ENCODE data around the gene TULP1. TPM values are rescaled to one million over a fixed set of nuclear protein-coding genes. Genes with fewer than 3 reads are reported as not detected.

Gene TULP1
- total RNA-seq, 2 donors from 2014 or later: not detected

DNA sequence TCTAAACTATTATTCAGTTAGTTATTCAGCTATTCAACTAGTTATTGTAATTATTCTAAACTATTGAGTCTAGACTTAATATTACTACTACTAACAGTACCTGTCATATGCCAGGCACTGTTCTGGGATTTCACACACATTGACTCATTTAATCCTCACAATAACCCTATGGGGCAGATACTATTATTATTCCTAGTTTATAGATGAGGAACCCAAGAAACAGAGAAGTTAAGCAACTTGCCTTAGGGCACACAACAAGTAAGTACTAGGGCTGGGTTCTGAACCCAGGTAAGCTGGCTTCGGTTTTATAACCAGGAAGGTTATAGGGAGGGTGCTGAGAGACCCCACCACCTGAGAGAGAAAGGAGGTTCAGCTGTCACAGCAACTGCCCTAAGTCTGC, 23.6 kb downstream of the TULP1 start:
- ATAC-seq (no peak), DNase-seq (no peak)
- intact Hi-C loops (cut with DNase I, micrococcal nuclease): no loop called here

DNA sequence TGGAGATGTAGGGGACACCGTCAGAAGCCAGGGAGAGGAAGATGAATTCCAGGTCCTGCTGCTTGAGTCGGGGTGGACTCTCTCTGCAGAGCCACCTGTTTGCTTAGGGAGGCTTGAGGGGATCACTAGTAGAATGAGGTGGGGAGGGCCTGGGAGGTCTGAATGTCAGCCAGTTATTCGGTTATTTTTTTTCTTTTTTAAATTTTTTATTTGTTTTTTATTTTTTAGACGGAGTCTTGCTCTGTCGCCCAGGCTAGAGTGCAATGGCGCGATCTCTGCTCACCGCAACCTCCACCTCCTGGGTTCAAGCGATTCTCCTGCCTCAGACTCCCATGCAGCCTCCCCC, 24.2 kb downstream of the TULP1 start:
- intact Hi-C loops (cut with DNase I, micrococcal nuclease): no loop called here
- ATAC-seq (no peak), DNase-seq (no peak)

DNA sequence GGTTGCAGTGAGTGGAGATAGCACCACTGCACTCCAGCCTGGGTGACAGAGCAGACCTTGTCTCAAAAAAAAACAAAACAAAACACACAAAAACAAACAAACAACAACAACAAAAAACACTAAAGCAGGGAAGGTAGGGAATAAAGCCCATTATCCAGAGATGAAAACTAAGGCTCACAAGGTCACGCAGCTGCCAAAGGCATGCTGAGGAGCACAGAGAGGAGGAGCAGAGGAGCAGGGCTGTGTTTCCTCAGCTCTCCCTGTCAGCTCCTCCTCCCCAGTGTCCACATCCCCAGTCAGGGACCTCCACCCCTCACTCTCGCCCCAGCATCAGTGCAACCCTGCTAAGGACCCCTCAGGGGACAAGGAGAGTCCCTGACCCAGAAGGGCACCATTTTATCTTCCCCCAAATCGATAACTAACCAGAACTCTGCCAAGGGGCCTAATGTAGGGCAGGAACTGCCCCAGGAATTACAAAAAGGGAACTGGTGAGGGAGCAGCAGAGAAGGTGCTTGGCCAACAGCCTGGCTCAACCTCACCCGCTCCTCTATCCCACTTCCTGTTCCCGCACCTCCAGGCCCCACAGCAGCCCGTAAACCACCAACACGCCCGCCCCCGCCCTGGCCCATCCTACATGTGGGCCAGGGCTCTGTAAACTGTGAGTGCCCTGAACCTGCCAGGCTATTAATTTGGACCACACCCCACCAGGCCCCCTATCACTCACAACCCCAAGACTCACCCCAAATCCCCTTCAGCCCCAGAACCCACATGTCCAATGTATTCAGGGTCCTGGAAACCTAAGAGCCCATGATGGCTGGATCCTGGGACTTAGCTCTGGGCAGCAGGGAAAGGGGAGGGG, 24.8 kb downstream of the TULP1 start:
- ATAC-seq (peak; percentile 65), DNase-seq (peak; percentile 81 to 92)
- intact Hi-C loops (cut with DNase I, micrococcal nuclease): no loop called here

DNA sequence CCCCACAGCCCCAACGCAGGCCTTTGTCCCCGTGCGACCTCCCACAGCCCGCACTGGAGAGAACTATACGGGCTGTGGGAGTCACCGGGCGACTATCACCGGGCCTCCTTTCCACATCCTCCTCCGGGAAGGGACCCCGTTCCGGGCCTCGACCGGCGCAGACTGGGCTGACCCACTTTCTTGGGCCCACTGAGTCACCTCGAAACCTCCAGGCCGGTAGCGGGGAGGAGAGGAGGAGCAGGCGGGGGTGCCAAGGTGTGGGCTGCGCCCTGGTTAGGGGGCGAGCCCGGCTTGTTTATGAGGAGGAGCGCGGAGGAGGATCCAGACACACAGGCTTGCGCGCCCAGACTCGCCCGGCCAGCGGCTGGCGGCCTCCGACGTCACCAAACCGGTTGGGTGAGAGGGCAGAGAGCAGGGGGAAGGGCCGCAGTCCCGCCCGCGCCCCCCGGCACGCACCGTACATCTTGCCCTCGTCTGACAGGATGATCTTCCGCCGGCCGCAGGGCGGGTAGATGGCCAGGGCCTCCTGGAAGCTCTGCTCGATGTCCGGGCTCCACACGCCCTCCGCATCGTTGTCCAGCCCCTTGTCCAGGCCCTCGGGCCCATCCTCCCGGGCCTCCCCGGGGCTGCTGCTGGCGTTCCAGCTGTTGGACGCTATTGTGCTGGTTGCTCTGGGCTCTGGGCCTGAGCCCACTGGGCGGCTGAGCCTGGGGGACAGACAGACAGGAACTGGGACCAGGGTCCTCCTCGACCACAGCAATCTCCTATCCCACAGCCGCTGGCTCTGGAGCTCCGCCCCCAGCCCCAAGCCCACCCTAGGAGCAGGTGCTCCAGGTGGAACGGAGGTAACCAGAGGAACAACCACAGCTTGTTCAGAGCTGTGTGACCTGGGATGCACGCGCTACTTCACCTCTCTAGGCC, 26.4 kb downstream of the TULP1 start:
- intact Hi-C loops (cut with DNase I, micrococcal nuclease): no loop called here
- DNase-seq: peak; percentile 90
- ATAC-seq: peak; percentile 79

DNA sequence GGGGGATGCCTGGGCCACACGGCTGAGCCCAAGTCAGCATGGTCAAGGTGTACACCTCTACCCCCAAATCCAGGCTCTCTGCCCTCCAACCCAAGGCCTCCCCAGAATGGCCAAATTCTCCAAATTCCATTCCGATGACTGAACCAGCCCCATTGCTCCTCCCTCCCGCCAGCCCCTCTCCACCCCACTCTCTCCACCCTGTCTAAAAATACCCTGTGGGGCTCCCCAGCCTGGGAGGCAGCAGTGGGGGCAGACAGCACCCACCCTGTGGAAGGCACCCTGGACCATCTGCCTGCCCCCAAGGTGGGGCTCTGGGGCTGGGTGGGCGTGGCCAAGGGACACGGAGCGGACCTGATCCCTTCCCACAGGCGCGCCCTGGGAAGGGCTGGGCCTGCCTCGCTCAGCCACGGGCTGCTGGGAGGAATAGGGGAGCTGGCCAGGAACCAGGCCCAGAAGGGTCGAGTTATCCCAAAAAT, 27.3 kb downstream of the TULP1 start:
- DNase-seq (peak; percentile 80), ATAC-seq (peak; percentile 68)
- intact Hi-C loops (cut with DNase I, micrococcal nuclease): no loop called here

DNA sequence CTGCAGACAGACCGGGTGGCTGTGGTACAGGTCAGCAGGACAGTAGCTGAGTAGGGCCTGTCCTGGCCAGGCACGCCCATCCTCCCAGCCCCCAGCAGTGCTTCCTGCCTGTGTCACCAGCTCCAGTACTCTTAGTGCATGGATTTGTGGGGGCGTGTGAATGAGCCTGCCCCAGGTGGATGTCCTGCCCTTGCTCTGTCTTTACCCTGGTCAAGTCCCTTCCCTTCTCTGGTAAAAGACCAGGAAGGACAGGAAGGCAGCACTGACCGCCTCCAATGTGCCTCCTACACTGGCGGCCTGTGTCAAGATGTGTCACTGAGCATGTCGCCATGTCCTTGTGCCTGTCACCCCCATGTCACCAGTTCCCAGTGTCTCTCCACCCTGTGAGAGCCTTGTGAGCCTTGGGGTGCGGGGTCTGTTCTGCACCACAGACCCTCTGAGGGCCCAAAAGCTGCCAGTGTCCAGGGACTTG, 27.7 kb downstream of the TULP1 start:
- ATAC-seq (no peak), DNase-seq (no peak)
- intact Hi-C loops (cut with DNase I, micrococcal nuclease): no loop called here

DNA sequence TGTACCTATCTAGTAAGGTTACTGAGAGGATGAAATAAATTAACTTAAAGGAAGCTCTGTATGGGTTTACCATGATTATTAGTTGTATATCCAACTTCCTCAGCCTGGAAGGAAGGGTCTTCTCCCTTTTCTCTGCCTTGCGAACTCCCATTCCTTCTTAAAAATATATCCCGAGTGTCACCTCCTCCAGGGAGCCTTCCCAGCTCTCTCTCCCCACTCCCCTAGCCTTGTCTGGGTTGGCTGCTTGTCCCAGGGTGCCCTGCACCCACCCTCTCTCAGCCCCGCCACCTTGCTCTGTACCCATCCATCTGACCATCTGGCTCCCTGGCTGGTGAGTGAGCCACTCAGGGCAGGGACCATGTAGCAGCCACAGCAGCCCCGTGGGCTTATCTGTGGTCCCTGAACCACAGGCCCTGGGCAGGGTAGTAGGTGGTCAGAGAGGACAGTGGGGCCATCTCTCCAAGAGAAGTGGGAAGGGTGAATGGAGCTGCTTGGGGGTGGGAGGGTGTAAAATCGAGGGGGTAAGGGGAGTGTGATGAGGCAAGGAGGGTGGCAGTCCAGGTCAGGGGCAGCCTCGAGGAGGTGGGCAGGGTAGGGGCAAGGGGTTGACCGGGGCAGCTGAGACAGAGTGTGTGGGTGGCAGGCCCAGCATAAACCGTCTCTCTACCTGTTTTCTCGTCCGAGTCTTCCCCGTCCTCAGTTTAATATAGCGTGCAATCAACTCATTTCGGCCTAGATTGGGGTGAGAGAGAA, 28.6 kb downstream of the TULP1 start:
- no peak for DNase-seq
- intact Hi-C loops (cut with DNase I, micrococcal nuclease): no loop called here

DNA sequence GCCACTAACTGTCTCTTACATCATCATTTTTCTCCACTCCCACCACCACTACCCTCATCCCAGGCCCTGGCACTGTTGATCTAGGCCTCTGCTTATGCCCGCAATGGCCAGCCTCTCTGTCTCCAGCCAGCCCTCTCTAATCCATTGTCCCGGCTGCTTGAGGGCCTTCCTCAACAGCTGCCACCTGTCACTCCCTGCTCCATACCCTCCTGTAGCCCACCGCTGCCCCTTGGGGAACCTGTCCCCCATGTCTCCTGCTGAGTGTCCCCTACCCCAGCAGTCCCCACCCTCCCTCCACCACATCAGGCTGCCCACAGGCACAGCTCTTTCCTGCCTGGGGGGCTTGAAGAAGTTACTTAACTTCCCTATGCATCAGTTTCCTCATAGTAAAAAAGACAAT, 29.2 kb downstream of the TULP1 start:
- no peak for ATAC-seq
- intact Hi-C loops (cut with DNase I, micrococcal nuclease): no loop called here
- no peak for DNase-seq

More for the DNA sequence above, 28.6 kb downstream of the TULP1 start:
- ATAC-seq: no peak

DNA sequence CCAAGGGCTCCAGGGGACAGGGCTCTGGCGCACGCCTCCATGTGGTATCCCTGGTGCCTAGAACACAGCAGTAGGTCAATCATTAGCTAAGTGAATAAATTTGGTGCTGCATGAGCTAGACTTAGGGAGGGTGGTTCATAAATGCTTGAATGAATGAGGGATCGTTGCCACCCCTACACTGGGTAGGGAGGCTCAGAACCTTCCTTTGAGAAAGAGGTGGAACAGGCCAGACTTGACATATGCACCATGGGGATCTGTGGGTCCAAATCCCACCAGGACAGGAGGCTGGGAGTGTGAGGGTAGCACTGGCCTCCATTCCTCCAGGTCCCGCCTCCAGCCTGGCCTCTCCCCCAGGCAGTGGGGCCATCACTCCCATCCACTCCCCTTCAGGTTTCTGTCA, 29.6 kb downstream of the TULP1 start:
- DNase-seq (no peak), ATAC-seq (no peak)

DNA sequence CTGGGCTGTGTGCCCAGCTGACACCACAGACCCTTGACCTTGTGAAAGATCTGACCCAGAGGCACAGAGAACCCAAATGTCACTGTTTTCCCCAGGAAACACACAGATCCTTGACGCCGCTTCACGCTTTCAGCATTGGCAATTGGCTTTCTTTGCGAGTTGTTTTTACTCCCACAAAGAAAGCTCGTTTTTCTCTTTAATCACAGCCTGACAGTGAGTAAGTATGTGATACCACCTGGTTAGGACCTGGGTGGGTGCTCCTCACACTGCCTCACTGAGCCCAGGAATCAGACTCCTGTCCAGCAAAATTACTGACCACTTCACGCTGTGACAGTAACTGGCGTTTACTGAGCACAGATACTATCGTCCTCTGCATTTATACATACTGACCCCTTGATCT, 31.5 kb downstream of the TULP1 start:
- DNase-seq (no peak), ATAC-seq (no peak)
- intact Hi-C loops (cut with DNase I, micrococcal nuclease): no loop called here

More for the DNA sequence above, 29.6 kb downstream of the TULP1 start:
- intact Hi-C loops (cut with DNase I, micrococcal nuclease): no loop called here

DNA sequence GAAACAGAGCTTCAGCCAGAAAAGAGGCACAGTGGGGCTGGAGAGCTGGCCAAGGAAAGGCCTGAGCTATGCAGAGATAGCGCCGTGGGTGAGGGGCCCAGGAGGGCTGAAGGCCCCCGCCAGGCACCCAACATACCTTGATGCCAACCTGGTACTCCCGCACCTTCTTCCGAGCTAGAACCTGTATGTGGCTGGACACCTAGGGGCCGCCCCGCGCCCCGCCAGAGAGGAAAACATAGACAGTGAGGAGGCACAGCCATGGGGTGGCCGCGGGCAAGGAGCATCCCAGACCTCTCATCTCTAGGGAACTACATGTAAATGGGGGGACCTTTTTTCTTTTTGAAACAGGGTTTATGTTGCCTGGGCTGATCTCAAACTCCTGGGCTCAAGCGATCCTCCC, 32.5 kb downstream of the TULP1 start:
- no peak for DNase-seq
- intact Hi-C loops (cut with DNase I, micrococcal nuclease): no loop called here
- no peak for ATAC-seq

DNA sequence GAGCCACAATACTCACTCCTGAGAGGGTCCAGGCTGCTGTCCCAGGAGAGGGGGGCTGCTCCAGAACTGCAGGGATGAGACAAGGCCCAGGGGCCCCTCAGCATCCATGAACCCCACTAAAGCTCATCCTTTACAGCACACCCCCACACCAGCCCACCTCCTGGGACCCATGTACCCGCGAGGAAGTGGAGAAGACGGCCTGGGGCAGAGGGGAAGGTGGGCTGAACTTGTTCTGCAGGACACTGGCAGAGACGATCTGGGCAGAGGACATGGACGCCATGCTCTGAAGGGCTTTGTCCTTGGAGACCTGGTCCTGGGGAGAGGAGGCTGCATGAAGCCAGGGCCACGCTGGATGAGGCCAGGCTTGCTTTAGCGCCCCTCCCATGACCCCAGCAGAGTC, 34.4 kb downstream of the TULP1 start:
- no peak for ATAC-seq
- intact Hi-C loops (cut with DNase I, micrococcal nuclease): no loop called here
- DNase-seq: no peak

DNA sequence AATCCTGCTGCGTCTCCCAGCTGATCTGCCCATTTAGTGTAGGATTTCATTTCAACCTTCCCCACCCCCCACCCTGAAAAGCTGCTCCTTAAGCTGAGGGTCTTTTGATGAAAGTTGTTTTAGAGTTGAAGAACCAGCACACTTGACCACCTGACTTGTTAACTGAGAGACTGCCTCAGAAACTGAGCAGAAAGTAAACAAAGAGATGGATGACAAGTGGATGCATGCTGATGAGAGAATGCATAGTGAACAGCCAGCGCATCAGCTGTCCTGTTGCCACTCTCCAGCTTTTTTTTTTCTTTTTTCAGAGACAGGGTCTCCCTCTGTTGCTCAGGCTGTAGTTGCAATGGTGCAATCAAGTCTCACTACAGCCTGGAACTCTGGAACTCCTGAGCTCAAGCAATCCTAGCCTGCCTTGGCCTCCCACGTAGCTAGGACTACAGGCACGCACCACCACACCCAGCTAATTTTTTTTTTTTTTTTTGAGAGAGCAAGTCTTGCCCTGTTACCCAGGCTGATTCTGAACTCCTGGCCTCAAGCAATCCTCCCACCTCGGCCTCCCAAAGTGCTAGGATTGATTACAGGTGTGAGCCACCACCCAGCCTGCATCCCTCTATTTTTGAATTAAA, 35.0 kb downstream of the TULP1 start:
- DNase-seq: no peak
- intact Hi-C loops (cut with DNase I, micrococcal nuclease): no loop called here
- ATAC-seq: no peak

DNA sequence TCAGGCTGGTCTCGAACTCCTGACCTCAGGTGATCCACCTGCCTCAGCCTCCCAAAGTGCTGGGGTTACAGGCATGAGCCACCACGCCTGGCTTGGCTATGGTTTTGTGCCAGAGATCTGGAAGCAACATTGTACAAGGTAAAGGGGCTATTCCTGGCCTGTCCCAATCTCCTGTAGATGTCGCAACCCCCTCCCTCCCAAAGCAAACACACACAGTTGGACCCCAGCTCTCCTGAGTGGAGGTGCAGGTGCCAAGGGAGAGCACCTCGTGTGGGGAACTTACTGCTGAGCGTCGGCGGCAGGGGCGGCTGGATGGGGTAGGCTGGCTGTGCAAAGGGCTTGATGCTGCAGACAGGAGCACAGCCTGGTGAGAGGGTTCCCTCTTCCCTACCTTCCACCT, 35.7 kb downstream of the TULP1 start:
- ATAC-seq: no peak
- no peak for DNase-seq
- intact Hi-C loops (cut with DNase I, micrococcal nuclease): no loop called here

DNA sequence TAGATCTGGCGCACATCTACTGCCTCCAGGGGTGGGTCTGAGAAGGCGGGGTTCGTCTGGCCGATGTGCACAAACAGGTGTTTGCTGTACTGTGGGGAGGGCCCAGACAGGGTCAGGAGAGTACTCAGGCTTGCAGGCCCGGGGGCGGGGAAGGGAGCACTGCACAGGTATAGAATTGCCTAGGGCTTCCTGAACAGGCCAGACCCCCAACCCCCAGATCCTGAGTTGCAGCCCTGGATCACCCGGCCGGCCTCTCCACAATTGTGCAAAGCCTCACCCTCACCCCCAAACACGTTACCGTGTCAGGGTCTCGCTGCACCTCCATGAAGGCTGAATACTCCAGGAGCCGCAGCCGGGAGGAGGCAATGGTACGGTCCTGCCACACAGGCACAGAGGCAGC, 36.7 kb downstream of the TULP1 start:
- intact Hi-C loops (cut with DNase I, micrococcal nuclease): no loop called here
- DNase-seq (no peak), ATAC-seq (peak; percentile 41)

DNA sequence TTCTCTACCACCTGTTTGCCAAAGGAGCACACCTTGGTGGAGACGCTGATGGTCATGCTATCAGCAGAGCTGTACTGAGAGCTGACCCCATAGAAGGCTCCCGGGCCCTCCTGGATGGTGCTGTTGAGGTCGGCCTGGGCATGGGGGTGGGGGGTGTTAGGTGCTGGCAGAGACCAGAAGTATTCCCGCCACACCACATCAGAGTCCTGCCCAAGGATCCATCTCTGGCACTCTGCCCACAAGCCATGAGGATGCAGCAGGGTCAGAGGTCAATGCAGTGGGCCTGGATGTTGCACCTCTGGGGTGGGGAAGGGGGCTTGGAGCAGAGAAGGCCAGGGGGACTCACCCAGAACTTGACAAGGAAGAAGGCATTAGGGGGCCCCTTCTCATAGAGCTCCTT, 37.1 kb downstream of the TULP1 start:
- intact Hi-C loops (cut with DNase I, micrococcal nuclease): no loop called here
- ATAC-seq (no peak), DNase-seq (no peak)

DNA sequence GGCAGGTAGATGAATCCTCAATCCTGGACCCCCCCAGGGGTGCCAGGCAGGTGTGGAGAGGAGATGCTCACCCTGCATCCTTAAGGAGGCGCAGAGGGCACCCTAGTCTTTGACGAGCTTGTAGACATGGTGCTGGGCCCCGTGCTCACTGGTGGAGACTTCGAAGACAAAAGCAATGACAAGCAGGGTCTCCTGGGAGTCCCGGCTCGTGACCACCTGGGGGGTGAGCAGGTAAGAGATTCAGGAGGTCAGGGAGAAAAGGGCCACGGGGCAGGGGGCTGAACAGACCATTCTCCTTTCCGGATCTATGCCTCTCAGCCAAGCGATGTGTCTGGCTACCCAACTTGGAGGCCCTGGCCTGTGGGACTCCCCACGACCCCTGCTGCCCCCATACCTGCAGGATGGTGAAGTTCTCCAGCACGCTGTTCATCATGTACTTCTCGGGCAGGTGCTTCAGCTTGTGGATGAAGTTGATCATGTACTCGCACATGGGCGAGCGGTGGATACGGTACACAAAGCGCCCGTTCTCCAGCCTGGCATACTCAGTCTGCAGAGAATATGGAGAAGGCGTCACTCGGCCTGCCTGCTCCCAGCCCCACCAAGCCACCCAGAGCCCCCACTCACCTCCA, 37.6 kb downstream of the TULP1 start:
- intact Hi-C loops (cut with DNase I, micrococcal nuclease): no loop called here
- DNase-seq: no peak
- ATAC-seq: no peak

All from left colon (tissue), 2 donors.